Measurements from ENCODE around the gene EEPD1.
"Not testable (repeated sequence)": the region's sequence is repeated elsewhere in the genome, so short reads cannot be mapped to it uniquely, and the experiment has no call there.

EEPD1 gene

GRCh38 chr7:36129048-36129534 lies 24.0 kb upstream of the EEPD1 start:
- no peak for DNase-seq

GRCh38 chr7:36130236-36130945 lies 22.7 kb upstream of the EEPD1 start:
- no peak for DNase-seq

- DNase-seq, result no peak
Observed at GRCh38 chr7:36131026-36131425, 22.0 kb upstream of the EEPD1 start.

- DNase-seq, result no peak
Observed at GRCh38 chr7:36131499-36131898, 21.6 kb upstream of the EEPD1 start.

- DNase-seq, result peak; percentile 39
Observed at GRCh38 chr7:36132012-36132411, 21.0 kb upstream of the EEPD1 start.

- no peak for DNase-seq
Observed at GRCh38 chr7:36135700-36136099, 17.4 kb upstream of the EEPD1 start.

DNA sequence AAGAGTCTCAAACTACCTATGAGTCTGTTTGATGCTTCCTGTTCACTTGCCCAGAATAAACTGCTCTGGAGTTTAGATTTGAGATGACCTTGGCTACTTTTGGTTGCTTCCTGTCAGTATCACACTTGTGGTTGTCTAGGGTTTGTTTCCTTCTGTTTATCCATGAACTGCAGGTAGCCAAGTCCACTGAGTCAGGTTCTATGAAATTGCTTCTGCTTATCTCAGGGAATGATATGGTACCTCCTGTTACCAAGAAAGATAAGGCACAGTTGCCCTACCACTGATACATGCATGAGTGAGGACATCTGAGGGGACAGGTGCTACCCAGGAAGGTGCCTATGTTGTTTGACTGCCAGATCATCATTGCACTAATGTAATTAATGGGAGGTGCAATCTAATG lies 15.8 kb upstream of the EEPD1 start:
- DNase-seq, result no peak

GRCh38 chr7:36137754-36138153 lies 15.3 kb upstream of the EEPD1 start:
- no peak for DNase-seq

GRCh38 chr7:36138209-36138608 lies 14.8 kb upstream of the EEPD1 start:
- no peak for DNase-seq

DNA sequence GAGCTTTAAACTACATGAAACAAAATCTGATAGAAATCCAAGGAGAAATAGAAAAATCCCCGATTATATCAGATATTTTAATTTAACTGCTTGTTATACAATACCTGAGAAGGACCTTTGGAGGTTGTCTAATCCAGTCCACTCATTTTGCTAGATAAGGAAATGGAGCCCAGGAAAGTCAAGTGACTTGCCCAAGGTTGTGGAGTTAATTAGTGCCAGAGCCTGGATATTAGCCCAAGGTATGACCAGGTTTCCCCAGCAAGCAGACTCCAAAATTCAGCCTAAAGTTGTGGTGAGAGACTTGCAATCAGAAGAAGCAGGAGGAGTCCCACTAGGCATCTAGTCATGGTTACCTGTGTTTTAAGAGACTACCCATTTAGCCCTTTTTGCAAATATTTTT lies 11.7 kb upstream of the EEPD1 start:
- DNase-seq, result no peak

- DNase-seq, result no peak
Observed at GRCh38 chr7:36141850-36142249, 11.2 kb upstream of the EEPD1 start.

- DNase-seq, result no peak
Observed at GRCh38 chr7:36144189-36144588, 8.9 kb upstream of the EEPD1 start.

DNA sequence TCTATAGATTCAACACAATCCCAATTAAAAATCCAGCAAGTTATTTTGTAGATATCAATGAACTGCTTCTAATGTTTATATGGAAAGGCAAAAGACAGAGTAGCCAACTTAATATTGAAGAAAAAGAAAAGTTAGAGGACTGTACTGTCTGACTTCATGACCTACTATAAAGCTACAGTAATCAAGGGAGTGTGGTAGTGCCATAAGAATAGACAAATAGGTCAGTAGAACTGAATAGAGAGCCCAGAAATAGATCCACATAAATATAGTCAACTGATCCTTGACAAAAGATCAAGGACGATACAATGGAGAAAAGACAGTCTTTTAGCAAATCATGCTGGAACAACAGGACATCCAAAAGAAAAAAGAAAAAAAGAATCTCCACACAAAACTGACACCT lies 7.4 kb upstream of the EEPD1 start:
- no peak for DNase-seq

DNA sequence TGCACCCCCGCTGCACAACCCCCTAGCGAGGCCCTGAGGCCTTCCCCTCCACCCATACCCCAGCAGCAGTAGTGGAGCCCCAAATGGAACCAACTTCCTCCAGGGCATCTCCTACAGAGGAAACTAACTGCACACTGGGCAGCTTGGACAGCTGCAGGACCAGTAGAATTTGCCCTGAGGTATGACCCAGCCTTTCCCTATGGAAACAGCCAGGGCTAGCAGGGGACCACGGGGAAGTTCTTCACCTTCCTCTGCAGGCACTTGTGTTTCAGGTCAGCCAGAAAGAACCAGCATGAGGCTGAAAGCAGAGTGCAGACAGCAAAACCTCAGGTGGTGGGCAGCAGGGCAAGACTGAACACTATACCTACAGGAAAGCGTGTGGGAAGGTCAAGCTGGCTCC lies 5.7 kb upstream of the EEPD1 start:
- no peak for DNase-seq

GRCh38 chr7:36148422-36149065 lies 4.5 kb upstream of the EEPD1 start:
- DNase-seq, result no peak

DNA sequence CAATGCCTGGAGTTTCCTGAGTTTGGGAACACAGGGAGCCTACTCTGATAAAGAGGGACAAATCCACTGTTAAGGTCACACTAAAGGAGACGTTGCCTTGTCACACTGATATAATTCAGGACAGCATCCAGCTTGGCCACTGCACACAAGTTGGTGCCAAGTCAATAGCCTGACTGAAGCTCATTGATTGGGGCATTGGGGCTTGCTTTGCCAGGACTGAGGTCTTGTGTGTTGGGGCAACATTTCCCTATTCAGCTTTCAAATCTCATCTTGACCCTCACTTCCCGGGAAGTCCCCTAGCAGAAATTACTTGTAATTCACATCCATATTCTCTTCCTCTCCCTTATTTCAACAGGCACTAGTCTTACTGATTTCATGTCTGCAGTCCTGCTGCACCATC lies 3.8 kb upstream of the EEPD1 start:
- DNase-seq, result not testable (repeated sequence)

- no peak for DNase-seq
Observed at GRCh38 chr7:36149694-36150452, 3.2 kb upstream of the EEPD1 start.

DNA sequence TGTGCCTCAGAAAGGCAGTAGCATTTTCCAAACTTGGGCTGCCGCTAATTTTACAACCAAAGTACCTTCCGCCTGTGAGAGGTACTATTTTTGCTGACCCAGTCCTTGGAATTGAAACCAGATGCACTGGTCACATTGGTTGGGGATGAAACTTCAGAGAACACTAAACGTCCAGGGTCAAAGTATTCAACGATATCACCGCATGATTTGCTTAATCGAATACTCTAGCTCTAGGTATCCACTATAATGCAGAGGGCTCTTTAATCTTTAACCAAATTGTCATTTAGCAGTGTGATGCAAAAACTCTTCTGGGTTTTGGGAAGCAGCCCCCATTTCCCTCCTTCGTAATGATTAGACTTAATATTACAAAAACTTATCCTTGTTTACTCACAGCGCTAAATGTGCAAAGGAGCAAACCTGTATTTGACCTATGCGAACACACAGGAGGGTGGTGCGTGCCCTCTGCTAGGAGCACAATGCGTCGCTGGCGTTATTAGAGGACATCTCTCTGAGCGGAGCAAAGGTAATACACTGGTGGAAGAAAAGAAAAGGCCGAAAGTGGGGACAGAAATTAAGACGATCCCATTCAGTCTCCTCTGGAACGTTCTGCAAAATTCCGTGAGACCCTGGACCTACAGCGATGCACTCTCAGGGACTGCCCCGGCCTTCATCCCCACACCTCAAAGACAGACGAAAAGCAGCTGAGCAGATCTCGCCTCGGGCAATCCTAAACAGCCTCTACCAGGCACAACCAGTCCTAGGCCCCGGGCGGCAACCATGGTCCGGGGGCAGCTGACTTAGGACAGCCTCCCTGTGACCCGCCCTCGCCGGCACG lies 916 bp upstream of the EEPD1 start:
- peak; percentile 13 for DNase-seq

DNA sequence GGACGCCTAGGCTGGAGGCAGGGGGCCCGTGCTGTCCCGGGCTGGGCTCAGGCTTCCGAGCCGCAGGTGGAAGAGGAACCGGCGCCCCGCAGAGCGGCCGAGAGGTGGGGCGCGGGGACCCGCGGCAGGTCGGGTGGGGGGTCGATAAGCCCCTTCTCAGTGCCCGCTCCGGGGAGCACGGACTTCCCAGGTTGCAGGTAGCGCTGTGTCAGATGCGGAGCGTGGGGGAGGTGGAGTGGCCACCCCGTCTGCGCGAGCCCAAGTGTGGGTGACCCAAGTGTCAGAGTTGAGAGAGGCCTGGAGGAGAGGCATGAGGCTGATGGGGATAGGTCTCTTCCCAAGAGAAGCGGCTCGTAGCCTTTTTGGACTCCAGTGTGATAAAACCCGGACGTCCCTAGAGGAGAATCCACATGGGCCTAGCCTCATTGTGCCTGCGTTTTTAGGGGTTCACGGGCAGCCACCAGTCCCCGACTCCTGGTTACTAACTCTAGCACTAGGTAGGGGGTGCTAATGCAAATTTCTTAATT lies 580 bp downstream of the EEPD1 start:
- DNase-seq, result peak; percentile 42

GRCh38 chr7:36154255-36155212 lies 1.5 kb downstream of the EEPD1 start:
- DNase-seq, result no peak

DNA sequence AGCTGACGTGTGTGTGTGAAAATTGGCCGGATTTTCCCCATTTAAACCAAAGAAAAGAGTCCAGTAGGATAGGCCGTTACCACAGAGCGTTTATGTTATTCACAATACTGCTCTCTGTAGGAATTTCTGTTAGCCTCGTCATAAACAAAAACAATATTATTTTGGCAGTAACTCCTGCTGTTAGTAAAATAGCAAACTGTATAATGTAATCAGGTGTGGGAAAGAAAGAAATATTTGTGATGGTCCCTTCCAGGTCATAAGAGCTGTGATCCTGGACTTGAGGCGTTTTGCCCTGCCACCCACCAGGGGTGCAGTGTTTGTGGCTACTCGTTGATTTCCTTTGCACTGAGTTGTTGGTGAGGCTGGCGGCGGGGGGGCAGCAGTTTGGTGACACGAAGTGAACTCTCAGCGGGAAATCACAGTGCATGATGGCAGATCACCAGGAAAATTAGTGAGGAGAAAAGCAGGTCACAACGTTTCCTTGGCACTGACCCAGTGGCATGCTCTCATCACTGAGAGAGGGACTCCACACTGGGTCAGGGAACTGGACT lies 2.8 kb downstream of the EEPD1 start:
- peak; percentile 49 for DNase-seq
